HUES64 (cell line): Measurements from ENCODE around the gene FEN1. TPM values are rescaled to one million over a fixed set of nuclear protein-coding genes. Genes with fewer than 3 reads are reported as not detected.

Source experiments
- H3K27ac ChIP-seq: 2 replicates; pipeline ENCODE4 v1.7.0; 2013; ENCODE audit warnings: low read depth, low read length, inconsistent platforms
- H3K27me3 ChIP-seq: 2 replicates; pipeline ENCODE4 v1.6.1; 2013; ENCODE audit warnings: mild to moderate bottlenecking, low read length; ENCODE audit not compliant: insufficient read depth
- H3K36me3 ChIP-seq: 2 replicates; pipeline ENCODE4 v1.6.1; 2013; ENCODE audit warnings: mild to moderate bottlenecking, low read length; ENCODE audit not compliant: insufficient read depth
- H3K4me1 ChIP-seq: 2 replicates; pipeline ENCODE4 v1.6.1; 2013; ENCODE audit warnings: mild to moderate bottlenecking, low read length, moderate library complexity; ENCODE audit not compliant: insufficient read depth
- H3K4me3 ChIP-seq: 2 replicates; pipeline ENCODE4 v1.5.1; 2013; ENCODE audit warnings: mild to moderate bottlenecking, low read length, moderate library complexity
- H3K9ac ChIP-seq: 2 replicates; pipeline ENCODE4 v1.6.1; 2013; ENCODE audit warnings: mild to moderate bottlenecking, low read depth, low read length
- H3K9me3 ChIP-seq: 2 replicates; pipeline ENCODE4 v1.6.1; 2013; ENCODE audit warnings: low read depth, low read length; ENCODE audit not compliant: insufficient read depth
- WGBS: fragments of 150-250, 120-280 bp; methylation state at CpG from one replicate; pipeline ENCODE4 v1.1.7; 2013; ENCODE audit warnings: missing lambda C conversion rate; 5-methylcytosine and 5-hydroxymethylcytosine counted together
- polyA plus RNA-seq, 2 experiments: library from polyadenylated mRNA; stranded (reverse); fragments of 50-300 nt; gene quantifications; one replicate each; pipeline ENCODE4 v1.2.3, GENCODE V29; 2013

FEN1 gene
- 79.1 TPM for polyA plus RNA-seq (2013, experiment 1 of 2)
- 74.8 TPM for polyA plus RNA-seq (2013, experiment 2 of 2)

DNA sequence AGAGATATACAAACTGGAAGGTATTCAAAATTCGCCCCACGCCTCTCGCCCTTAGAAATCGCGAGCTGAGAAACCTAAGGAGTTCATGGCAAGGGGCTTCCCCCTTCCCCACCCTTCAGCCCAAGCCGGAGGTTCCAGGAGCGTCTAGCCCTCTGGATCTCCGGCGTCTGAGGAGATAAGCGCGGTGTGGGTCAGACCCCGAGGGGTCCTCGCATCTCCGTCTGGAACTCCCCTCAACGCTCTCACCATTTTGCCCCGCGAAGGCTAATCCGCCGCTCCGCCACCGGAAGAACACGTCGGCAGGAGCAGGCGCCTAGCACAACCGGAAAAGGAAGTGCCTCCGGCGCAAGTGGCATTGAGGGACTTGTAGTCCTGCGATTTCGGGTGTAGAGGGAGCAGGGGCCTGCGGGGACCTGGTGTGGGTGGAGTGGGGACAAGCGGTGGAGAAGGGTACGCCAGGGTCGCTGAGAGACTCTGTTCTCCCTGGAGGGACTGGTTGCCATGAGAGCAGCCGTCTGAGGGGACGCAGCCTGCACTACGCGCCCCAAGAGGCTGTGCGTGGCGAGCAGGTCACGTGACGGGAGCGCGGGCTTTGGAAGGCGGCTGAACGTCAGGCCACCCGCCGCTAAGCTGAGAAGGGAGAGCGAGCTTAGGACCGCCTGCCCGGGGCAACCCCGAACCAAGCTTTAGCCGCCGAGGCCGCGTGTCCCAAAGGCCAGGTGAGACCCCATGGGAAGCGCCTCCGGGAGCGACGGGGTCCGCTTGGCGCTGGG lies at the start of gene FEN1, which contains the start of gene TMEM258:
Gene FEN1, plus strand, starts transcription at position 602 of the 773 bp plus-strand sequence. CDS start 2,451 bp downstream, outside the sequence.
Gene TMEM258, minus strand, starts transcription at position 290 of the 773 bp plus-strand sequence. Its CDS starts 41 bp downstream, at position 249.
- peaks cover 60% of the 10 kb centered on the region for H3K36me3 ChIP-seq
- peaks cover 7% of the 10 kb centered on the region; the same call in 1 of the 2 replicates for H3K4me1 ChIP-seq
- H3K9me3 ChIP-seq: no peaks in the 10 kb centered on the region
- H3K9ac ChIP-seq: peak within 1 kb of the TSS; percentile 99
- peak within 1 kb of the TSS; percentile 93 for H3K27ac ChIP-seq
- H3K27me3 ChIP-seq: no peaks in the 10 kb centered on the region
- peak within 1 kb of the TSS; percentile 93 for H3K4me3 ChIP-seq
- WGBS: under 1% methylated on average over 61 of the region's 61 CpGs

- 93% methylated on average over 42 of the region's 42 CpGs for WGBS
- H3K27me3 ChIP-seq: no peaks in the 10 kb centered on the region
- H3K4me3 ChIP-seq: no peak overlapping the region
- H3K9ac ChIP-seq: no peak overlapping the region
- peaks cover 2% of the 10 kb centered on the region; the same call in 1 of the 2 replicates for H3K4me1 ChIP-seq
- peaks cover 17% of the 10 kb centered on the region for H3K36me3 ChIP-seq
- no peaks in the 10 kb centered on the region for H3K9me3 ChIP-seq
- no peak overlapping the region for H3K27ac ChIP-seq
These were observed 49.1 kb upstream of the FEN1 start for GRCh38 chr11:61743486-61744095.

DNA sequence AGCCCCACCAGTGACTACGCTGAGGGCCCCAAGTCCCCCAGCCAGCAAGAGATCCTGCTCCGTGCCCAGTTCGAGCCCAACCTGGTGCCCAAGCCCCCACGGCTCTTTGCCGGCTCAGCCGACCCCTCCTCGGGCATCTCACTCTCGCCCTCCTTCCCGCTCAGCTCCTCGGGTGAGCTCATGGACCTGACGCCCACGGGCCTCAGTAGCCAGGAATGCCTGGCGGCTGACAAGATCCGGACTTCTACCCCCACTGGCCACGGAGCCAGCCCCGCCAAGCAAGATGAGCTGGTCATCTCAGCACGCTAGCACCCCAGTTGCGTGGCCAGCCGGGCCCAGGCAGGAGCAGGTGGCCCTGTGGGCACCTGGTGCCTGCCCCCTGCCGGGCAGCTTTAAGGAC lies 48.5 kb upstream of the FEN1 start:
- Histone ChIP-seq H3K9ac (no peak overlapping the region), H3K27ac (no peak overlapping the region), H3K4me1 (peaks cover 6% of the 10 kb centered on the region), H3K36me3 (peaks cover 17% of the 10 kb centered on the region), H3K9me3 (no peaks in the 10 kb centered on the region), H3K4me3 (no peak overlapping the region), H3K27me3 (no peaks in the 10 kb centered on the region)
- 94% methylated on average over 20 of the region's 20 CpGs for WGBS

- Histone ChIP-seq H3K27me3 (no peaks in the 10 kb centered on the region), H3K9me3 (no peaks in the 10 kb centered on the region), H3K36me3 (peaks cover 17% of the 10 kb centered on the region), H3K9ac (no peak overlapping the region), H3K4me3 (no peak overlapping the region), H3K27ac (no peak overlapping the region), H3K4me1 (peaks cover 10% of the 10 kb centered on the region)
- 90% methylated on average over 10 of the region's 10 CpGs for WGBS
These were observed 48.0 kb upstream of the FEN1 start for GRCh38 chr11:61744609-61745156.

DNA sequence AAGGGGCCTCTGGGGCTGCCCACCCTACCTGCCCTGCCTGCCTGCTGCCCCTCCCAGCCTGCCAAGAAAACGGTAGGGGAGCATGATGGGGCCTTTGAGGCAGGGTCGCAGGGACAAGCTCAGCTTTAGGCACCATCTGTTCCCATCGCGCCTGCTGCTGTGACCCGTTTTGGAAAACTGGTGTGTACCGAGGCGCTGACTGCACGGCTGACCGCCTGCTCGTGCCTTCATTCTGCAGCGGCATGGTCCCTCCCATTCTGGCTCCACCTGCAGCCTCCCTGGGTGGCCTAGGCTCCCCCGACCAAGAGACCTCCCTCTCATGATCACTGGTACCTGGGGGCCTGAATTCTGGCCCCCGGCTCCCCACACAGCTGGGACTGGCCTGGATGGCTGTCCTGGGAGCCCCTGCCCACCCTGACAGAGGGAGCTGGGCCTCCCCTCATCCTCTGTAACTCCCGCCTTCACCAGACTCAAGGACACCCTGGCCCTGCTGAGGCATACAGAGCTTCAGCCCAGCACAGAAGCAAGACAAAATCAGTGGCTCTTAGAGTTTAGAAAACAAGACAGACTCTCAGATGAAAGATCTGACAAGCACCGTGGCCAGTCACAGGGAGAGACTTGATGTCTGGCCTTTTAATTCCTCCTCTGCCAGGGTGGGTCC lies 46.8 kb upstream of the FEN1 start:
- H3K36me3 ChIP-seq: peaks cover 12% of the 10 kb centered on the region
- no peak overlapping the region for H3K27ac ChIP-seq
- H3K27me3 ChIP-seq: peaks cover 1% of the 10 kb centered on the region
- 83% methylated on average over 15 of the region's 15 CpGs for WGBS
- peaks cover 17% of the 10 kb centered on the region for H3K4me1 ChIP-seq
- no peaks in the 10 kb centered on the region for H3K9me3 ChIP-seq
- H3K9ac ChIP-seq: no peak overlapping the region
- no peak overlapping the region for H3K4me3 ChIP-seq

- Histone ChIP-seq H3K9me3 (no peaks in the 10 kb centered on the region), H3K9ac (no peak overlapping the region), H3K4me1 (peaks cover 17% of the 10 kb centered on the region), H3K27me3 (peaks cover 7% of the 10 kb centered on the region), H3K27ac (no peak overlapping the region), H3K36me3 (peaks cover 8% of the 10 kb centered on the region), H3K4me3 (no peak overlapping the region)
- WGBS: 85% methylated on average over 18 of the region's 19 CpGs
These were observed 46.1 kb upstream of the FEN1 start for GRCh38 chr11:61746442-61747191.

DNA sequence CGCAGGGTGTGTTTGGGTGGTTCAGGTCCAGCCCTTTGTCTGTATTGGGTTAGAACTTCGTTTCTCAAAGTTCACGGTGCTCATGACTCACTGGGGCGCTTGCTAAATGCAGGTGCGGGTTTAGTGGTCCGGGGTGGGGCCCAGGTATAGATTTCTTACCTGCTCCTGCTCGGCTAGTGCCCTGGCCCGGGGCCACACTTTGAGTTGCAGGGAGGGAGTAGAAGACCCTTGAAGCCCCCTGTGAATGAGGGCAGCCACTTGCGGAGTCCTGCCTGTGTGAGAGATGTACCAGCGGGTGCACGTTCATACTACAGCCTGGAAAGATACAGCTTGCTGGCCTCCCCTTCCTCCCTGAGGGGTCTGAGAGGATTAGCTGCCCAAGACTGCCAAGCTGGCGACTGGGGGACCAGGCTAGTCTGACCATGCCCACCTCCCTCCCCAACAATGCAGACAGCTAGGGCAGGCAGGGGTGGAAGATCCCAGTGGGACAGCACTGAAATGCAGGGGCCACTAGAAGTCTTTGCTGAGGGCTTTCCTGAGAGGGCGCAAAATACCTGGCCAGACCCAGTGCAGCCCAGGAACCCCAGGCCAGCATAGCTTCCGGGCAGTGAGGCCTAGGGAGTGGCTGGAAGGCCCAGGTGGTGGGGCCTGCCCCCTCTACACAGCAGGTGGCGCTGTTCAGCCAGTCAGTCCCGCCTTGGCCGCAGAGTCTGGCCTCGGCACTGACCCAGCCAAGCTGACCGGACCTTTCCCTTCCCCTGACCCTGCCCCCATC lies 45.3 kb upstream of the FEN1 start:
- Histone ChIP-seq H3K9me3 (no peaks in the 10 kb centered on the region), H3K27me3 (peaks cover 13% of the 10 kb centered on the region), H3K4me3 (no peak overlapping the region), H3K36me3 (peaks cover under 1% of the 10 kb centered on the region; the same call in 1 of the 2 replicates), H3K27ac (no peak overlapping the region), H3K9ac (no peak overlapping the region), H3K4me1 (peaks cover 17% of the 10 kb centered on the region)
- WGBS: 68% methylated on average over 19 of the region's 19 CpGs

DNA sequence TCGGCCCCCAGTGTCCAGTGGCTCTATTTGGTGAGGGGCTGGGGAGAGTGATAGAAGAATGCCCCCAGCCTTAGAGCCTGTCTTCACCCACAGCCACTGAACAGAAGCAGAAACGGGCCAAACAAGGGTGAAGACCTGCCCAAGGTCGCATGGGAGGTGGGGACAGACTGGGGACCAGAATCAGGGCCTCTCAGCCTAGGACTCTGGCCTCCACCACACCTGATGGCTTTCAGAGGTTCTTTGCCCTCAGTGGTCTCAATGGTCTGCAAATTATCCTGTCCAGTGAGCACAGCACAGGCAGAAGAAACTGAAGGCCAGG lies 44.8 kb upstream of the FEN1 start:
- Histone ChIP-seq H3K9me3 (no peaks in the 10 kb centered on the region), H3K4me3 (no peak overlapping the region), H3K36me3 (no peaks in the 10 kb centered on the region), H3K9ac (no peak overlapping the region), H3K27ac (no peak overlapping the region), H3K27me3 (peaks cover 17% of the 10 kb centered on the region), H3K4me1 (peaks cover 17% of the 10 kb centered on the region)
- 84% methylated on average over 2 of the region's 3 CpGs for WGBS

DNA sequence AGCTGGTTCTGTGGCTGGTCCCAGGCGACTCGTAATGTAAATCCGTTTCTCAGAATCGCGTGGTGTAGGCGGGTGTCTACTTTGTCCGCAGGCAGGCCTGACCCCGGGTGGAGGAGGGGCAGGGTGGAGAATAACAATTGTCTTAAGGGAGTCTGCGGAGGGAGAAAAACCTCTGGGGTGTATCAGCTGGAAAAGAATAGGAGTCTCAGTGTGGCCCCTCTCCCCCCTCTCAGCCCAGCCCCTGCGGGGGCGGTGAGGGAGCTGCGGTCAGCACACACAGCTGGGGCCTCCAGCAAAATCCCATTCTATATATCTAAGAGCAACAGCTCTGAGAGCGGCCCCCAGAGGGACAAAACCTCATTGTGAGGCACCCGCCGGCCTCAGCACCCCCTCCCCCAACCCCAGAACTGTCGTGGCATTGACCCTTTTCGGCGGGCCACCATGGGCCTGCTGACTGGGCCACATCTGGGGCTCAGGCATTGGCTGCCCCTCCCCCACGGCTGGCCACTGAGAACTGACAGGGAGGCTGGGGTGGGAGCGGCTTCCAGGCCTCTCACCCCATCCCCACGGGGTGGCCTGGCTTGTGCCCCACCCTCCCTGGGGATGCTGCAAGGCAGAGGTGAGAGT lies 43.0 kb upstream of the FEN1 start:
- H3K9ac ChIP-seq: no peak overlapping the region
- H3K27me3 ChIP-seq: peaks cover 30% of the 10 kb centered on the region
- H3K4me3 ChIP-seq: no peak overlapping the region
- H3K4me1 ChIP-seq: peaks cover 18% of the 10 kb centered on the region
- no peaks in the 10 kb centered on the region for H3K36me3 ChIP-seq
- H3K9me3 ChIP-seq: no peaks in the 10 kb centered on the region
- peak overlapping the region; percentile 35; the same call in 1 of the 2 replicates for H3K27ac ChIP-seq
- 13% methylated on average over 20 of the region's 21 CpGs for WGBS
